HEK293T (cell line): ENCODE results near the gene FOXL1.

ENCODE experiments used
- ARNT ChIP-seq: fragments of 450-650 bp; IDR thresholded peaks from 2 replicates; pipeline ENCODE4 v1.6.1; 2017; ENCODE audit warnings: mild to moderate bottlenecking
- BHLHE40 ChIP-seq: fragments of 450-650 bp; IDR thresholded peaks from 2 replicates; pipeline ENCODE4 v1.6.1; 2016; ENCODE audit warnings: mild to moderate bottlenecking, moderate library complexity, borderline replicate concordance
- CTBP1 ChIP-seq: fragments of 450-650 bp; IDR thresholded peaks from 2 replicates; pipeline ENCODE4 v1.6.1; 2016; ENCODE audit warnings: borderline replicate concordance
- ELF4 ChIP-seq: fragments of 450-650 bp; IDR thresholded peaks from 2 replicates; pipeline ENCODE4 v1.6.1; 2017; ENCODE audit warnings: antibody characterized with exemption
- FOXM1 ChIP-seq: fragments of 450-650 bp; IDR thresholded peaks from 2 replicates; pipeline ENCODE4 v1.6.1; 2017; ENCODE audit warnings: mild to moderate bottlenecking, borderline replicate concordance
- HDGF ChIP-seq: fragments of 450-650 bp; IDR thresholded peaks from 2 replicates; pipeline ENCODE4 v1.6.1; 2017; ENCODE audit warnings: antibody characterized with exemption, borderline replicate concordance
- SP1 ChIP-seq: fragments of 450-650 bp; IDR thresholded peaks from 2 replicates; pipeline ENCODE4 v1.6.1; 2017
- SUZ12 ChIP-seq: fragments of 450-650 bp; IDR thresholded peaks from 2 replicates; pipeline ENCODE4 v1.6.1; 2016; ENCODE audit warnings: mild to moderate bottlenecking
- TF ChIP-seq, protein P1 (sequence below): fragments of 450-650 bp; IDR thresholded peaks from 2 replicates; pipeline ENCODE4 v1.6.1; 2016

GRCh38 chr16:86625821-86626220 lies 47.5 kb downstream of the FOXL1 start:
- TF ChIP-seq FOXM1, result no peak
- no peak for TF ChIP-seq SUZ12
- TF ChIP-seq, protein P1, sequence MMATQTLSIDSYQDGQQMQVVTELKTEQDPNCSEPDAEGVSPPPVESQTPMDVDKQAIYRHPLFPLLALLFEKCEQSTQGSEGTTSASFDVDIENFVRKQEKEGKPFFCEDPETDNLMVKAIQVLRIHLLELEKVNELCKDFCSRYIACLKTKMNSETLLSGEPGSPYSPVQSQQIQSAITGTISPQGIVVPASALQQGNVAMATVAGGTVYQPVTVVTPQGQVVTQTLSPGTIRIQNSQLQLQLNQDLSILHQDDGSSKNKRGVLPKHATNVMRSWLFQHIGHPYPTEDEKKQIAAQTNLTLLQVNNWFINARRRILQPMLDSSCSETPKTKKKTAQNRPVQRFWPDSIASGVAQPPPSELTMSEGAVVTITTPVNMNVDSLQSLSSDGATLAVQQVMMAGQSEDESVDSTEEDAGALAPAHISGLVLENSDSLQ, result no peak
- TF ChIP-seq SP1, result no peak
- no peak for TF ChIP-seq ARNT
- TF ChIP-seq CTBP1, result no peak
- TF ChIP-seq HDGF, result no peak
- TF ChIP-seq ELF4, result no peak
- TF ChIP-seq BHLHE40, result no peak
